GM12874 (cell line): ENCODE results near the gene TGFB3.

Source experiments
- CTCF ChIP-seq: IDR thresholded peaks from 2 replicates; pipeline ENCODE4 v1.5.1; 2011; ENCODE audit warnings: low read depth, mild to moderate bottlenecking, control low read depth, low read length, moderate library complexity; ENCODE audit not compliant: insufficient read depth

The TGFB3 gene

DNA sequence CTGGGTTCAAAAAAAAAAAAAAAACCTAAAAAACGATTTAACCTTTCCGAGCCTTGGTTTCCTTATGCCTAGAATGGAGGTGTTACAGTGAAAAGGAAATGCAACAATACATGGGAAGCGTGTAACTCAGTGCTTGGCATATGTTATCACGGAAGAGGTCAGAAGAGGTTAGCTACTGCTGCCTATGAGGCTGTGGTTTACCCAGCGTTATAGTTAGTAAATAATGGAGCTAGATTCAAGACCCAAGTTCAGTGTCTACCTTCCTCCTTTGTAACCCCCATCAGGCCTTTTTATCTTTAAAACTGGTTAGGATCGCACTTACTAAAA is 4.6 kb upstream of the TGFB3 start:
- TF ChIP-seq CTCF = no peak

- TF ChIP-seq CTCF = no peak
These were observed 4.0 kb upstream of the TGFB3 start, which contains the start of gene IFT43 for GRCh38 chr14:75985618-75986438. Gene IFT43, plus strand, starts transcription at chr14:75985763. Its CDS starts 24 bp downstream, at chr14:75985787.

DNA sequence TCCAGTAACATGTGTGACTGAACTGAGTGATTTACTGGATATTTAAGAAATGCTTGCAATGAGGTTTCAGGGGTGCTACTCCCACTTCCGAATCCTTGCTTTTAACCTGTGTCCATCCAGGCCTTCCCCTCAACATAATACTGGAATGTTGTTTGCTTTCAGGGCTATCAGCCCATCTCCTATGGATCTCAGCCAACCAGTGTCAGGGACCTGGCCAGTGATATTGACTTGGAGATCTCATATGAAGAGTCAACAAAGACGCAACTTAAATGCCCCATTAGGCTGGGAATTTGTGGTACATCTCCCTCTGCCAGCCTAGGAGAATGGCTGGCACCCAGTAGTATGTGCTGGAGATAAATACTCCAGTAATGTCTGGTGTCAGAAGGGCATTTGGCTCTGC is 2.9 kb upstream of the TGFB3 start:
- TF ChIP-seq CTCF = no peak

- no peak for TF ChIP-seq CTCF
These were observed 1.2 kb upstream of the TGFB3 start for GRCh38 chr14:75983019-75983358.

GRCh38 chr14:75982266-75983018 is 647 bp upstream of the TGFB3 start:
- TF ChIP-seq CTCF = peak; percentile 76

GRCh38 chr14:75980856-75981255 is 939 bp downstream of the TGFB3 start:
- no peak for TF ChIP-seq CTCF

GRCh38 chr14:75979648-75980565 is 1.9 kb downstream of the TGFB3 start:
- TF ChIP-seq CTCF = no peak
